HEK293 (cell line): ENCODE results near the gene CTBP2.

Experiments used
- ATF2 ChIP-seq: fragments of 450-650 bp; formaldehyde crosslinking; IDR thresholded peaks from 2 replicates; pipeline ENCODE4 v1.5.1; 2016; ENCODE audit warnings: missing biosample characterization, missing genetic modification characterization, low read depth
- GLIS1 ChIP-seq: fragments of 450-650 bp; formaldehyde crosslinking; IDR thresholded peaks from 2 replicates; pipeline ENCODE4 v1.5.1; 2016; ENCODE audit warnings: missing biosample characterization, missing genetic modification characterization
- IKZF3 ChIP-seq: fragments of 450-650 bp; IDR thresholded peaks from 2 replicates; pipeline ENCODE4 v1.5.0; 2018; ENCODE audit warnings: missing biosample characterization, mild to moderate bottlenecking, missing genetic modification characterization, moderate library complexity
- MZF1 ChIP-seq: fragments of 450-650 bp; formaldehyde crosslinking; IDR thresholded peaks from 2 replicates; pipeline ENCODE4 v1.5.1; 2017; ENCODE audit warnings: missing biosample characterization, missing genetic modification characterization, borderline replicate concordance
- OSR2 ChIP-seq: fragments of 450-650 bp; formaldehyde crosslinking; IDR thresholded peaks from 2 replicates; pipeline ENCODE4 v1.5.1; 2016; ENCODE audit warnings: missing biosample characterization, missing genetic modification characterization
- REPIN1 ChIP-seq: fragments of 450-650 bp; formaldehyde crosslinking; IDR thresholded peaks from 2 replicates; pipeline ENCODE4 v1.5.1; 2017; ENCODE audit warnings: missing biosample characterization, missing genetic modification characterization, low read depth
- SALL2 ChIP-seq: fragments of 450-650 bp; formaldehyde crosslinking; IDR thresholded peaks from 2 replicates; pipeline ENCODE4 v1.5.0; 2017; ENCODE audit warnings: missing biosample characterization, mild to moderate bottlenecking, missing genetic modification characterization, borderline replicate concordance
- ZBTB21 ChIP-seq: fragments of 450-650 bp; formaldehyde crosslinking; IDR thresholded peaks from 2 replicates; pipeline ENCODE4 v1.5.1; 2017; ENCODE audit warnings: missing biosample characterization, missing genetic modification characterization
- ZFP41 ChIP-seq: fragments of 450-650 bp; formaldehyde crosslinking; IDR thresholded peaks from 2 replicates; pipeline ENCODE4 v1.5.1; 2016; ENCODE audit warnings: missing biosample characterization, missing genetic modification characterization, borderline replicate concordance
- ZFP69B ChIP-seq: fragments of 450-650 bp; formaldehyde crosslinking; IDR thresholded peaks from 2 replicates; pipeline ENCODE4 v1.5.1; 2016; ENCODE audit warnings: missing biosample characterization, missing genetic modification characterization
- ZNF140 ChIP-seq: fragments of 450-650 bp; formaldehyde crosslinking; IDR thresholded peaks from 2 replicates; pipeline ENCODE4 v1.5.1; 2016; ENCODE audit warnings: missing biosample characterization, missing genetic modification characterization
- ZNF146 ChIP-seq: fragments of 450-650 bp; formaldehyde crosslinking; IDR thresholded peaks from 2 replicates; pipeline ENCODE4 v1.5.1; 2016; ENCODE audit warnings: missing biosample characterization, missing genetic modification characterization
- ZNF248 ChIP-seq: fragments of 450-650 bp; formaldehyde crosslinking; IDR thresholded peaks from 2 replicates; pipeline ENCODE4 v1.5.1; 2017; ENCODE audit warnings: missing biosample characterization, missing genetic modification characterization
- ZNF274 ChIP-seq, 2 experiments: fragments of 200-500 bp in 1 of 2; fragments of 450-650 bp in 1 of 2; sonication (Bioruptor generic) in 1 of 2; formaldehyde crosslinking in 1 of 2; IDR thresholded peaks; 2 replicates each; pipeline versions ENCODE4 v1.5.1 to v1.6.1; 2014 to 2016; ENCODE audit warnings: borderline replicate concordance in 1 of 2, inconsistent platforms in 1 of 2, low read length in 1 of 2, missing biosample characterization in 1 of 2, missing genetic modification characterization in 1 of 2
- ZNF280D ChIP-seq: fragments of 450-650 bp; formaldehyde crosslinking; IDR thresholded peaks from 2 replicates; pipeline ENCODE4 v1.5.1; 2016; ENCODE audit warnings: missing biosample characterization, missing genetic modification characterization
- ZNF302 ChIP-seq: fragments of 450-650 bp; formaldehyde crosslinking; IDR thresholded peaks from 2 replicates; pipeline ENCODE4 v1.5.1; 2016; ENCODE audit warnings: missing biosample characterization, missing genetic modification characterization, low read depth
- ZNF398 ChIP-seq: fragments of 450-650 bp; formaldehyde crosslinking; IDR thresholded peaks from 2 replicates; pipeline ENCODE4 v1.5.1; 2017; ENCODE audit warnings: missing biosample characterization, missing genetic modification characterization
- ZNF626 ChIP-seq: fragments of 450-650 bp; sonication (Bioruptor Pico); formaldehyde crosslinking; IDR thresholded peaks from 2 replicates; pipeline ENCODE4 v1.5.1; 2018; ENCODE audit warnings: missing biosample characterization, missing genetic modification characterization, inconsistent platforms
- ZNF658 ChIP-seq: fragments of 450-650 bp; formaldehyde crosslinking; IDR thresholded peaks from 2 replicates; pipeline ENCODE4; 2016; ENCODE audit warnings: missing biosample characterization, missing genetic modification characterization
- ZNF701 ChIP-seq: fragments of 450-650 bp; formaldehyde crosslinking; IDR thresholded peaks from 2 replicates; pipeline ENCODE4 v1.5.1; 2016; ENCODE audit warnings: missing biosample characterization, missing genetic modification characterization
- ZNF843 ChIP-seq: fragments of 450-650 bp; formaldehyde crosslinking; IDR thresholded peaks from 2 replicates; pipeline ENCODE4 v1.5.1; 2016; ENCODE audit warnings: missing biosample characterization, missing genetic modification characterization
- TF ChIP-seq, protein P1 (sequence below): fragments of 450-650 bp; formaldehyde crosslinking; IDR thresholded peaks from 2 replicates; pipeline ENCODE4 v1.5.1; 2016; ENCODE audit warnings: missing biosample characterization, missing genetic modification characterization
- TF ChIP-seq, protein P2 (sequence below): fragments of 450-650 bp; formaldehyde crosslinking; IDR thresholded peaks from 2 replicates; pipeline ENCODE4 v1.5.1; 2016; ENCODE audit warnings: missing biosample characterization, missing genetic modification characterization
- TF ChIP-seq, protein P3 (sequence below): fragments of 450-650 bp; formaldehyde crosslinking; IDR thresholded peaks from 2 replicates; pipeline ENCODE4 v1.5.1; 2016; ENCODE audit warnings: missing biosample characterization, missing genetic modification characterization
- TF ChIP-seq, protein P4 (sequence below): fragments of 450-650 bp; IDR thresholded peaks from 2 replicates; pipeline ENCODE4 v1.5.1; 2018; ENCODE audit warnings: missing biosample characterization, missing genetic modification characterization
- TF ChIP-seq, protein P5 (sequence below): fragments of 450-650 bp; IDR thresholded peaks from 2 replicates; pipeline ENCODE4 v1.5.1; 2018; ENCODE audit warnings: missing biosample characterization, mild to moderate bottlenecking, missing genetic modification characterization

The CTBP2 gene

DNA sequence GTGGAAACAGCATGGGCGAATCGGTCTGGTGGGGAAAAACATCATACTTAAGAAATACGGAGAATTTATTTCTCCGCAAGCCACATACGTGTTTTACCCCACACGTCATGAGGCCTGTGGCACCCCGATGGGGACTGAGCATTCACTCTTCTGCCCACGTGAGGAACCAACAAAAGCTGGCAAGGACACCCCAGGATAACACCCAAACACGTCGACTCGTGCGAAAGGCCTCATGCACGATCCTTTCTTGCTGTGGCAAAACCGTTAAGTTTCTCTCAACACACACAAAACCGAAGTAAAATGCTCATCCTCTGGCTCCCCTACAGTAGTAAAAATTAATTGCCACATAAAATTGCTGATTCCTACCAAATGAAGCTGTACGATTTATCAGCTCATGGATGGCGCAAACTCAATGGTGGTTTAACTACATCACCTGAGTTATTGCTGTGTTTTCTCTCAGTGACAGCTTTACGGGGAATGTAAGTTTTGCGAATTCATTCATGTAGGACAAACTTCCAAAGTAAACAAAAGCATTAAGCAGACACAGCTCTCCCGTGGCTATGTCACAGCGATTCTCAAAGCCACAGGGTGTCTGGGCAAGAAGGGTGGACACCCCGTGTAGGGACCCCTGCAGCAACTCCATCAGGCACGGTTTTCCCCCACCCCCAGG is 97.0 kb downstream of the CTBP2 start (continued):
- TF ChIP-seq ZNF626 (0 out of 2 replicates have a peak, but pooled peaks have one; percentile 6), ZNF658 (tag by site-specific recombination) (no peak), GLIS1 (tag by site-specific recombination) (peak; percentile 97), ZNF248 (tag by site-specific recombination) (no peak), OSR2 (tag by site-specific recombination) (peak; percentile 90), ZNF280D (tag by site-specific recombination) (no peak), ZNF843 (tag by site-specific recombination) (peak; percentile 96), ZFP41 (no peak), ZNF146 (no peak), ZNF701 (tag by site-specific recombination) (no peak), ZNF398 (tag by site-specific recombination) (no peak), IKZF3 (tag by site-specific recombination) (peak; percentile 97), ZFP69B (tag by site-specific recombination) (peak; percentile 52; the same call in 1 of the 2 replicates), ZNF302 (no peak), REPIN1 (tag by site-specific recombination) (no peak), ZNF274 (IDR thresholded peaks at IDR 0.05; ENCODE audit: low read length) (no peak), ZNF274 (tag by site-specific recombination; IDR thresholded peaks at IDR 0.05; ENCODE audit: borderline replicate concordance) (no peak), SALL2 (tag by site-specific recombination) (no peak), ZNF140 (tag by site-specific recombination) (no peak), MZF1 (peak; percentile 45; the same call in 1 of the 2 replicates), ATF2 (tag by site-specific recombination) (peak; percentile 66), ZBTB21 (tag by site-specific recombination) (no peak)
- TF ChIP-seq, protein P1, sequence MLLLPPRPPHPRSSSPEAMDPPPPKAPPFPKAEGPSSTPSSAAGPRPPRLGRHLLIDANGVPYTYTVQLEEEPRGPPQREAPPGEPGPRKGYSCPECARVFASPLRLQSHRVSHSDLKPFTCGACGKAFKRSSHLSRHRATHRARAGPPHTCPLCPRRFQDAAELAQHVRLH = peak; percentile 93
- TF ChIP-seq, protein P2, sequence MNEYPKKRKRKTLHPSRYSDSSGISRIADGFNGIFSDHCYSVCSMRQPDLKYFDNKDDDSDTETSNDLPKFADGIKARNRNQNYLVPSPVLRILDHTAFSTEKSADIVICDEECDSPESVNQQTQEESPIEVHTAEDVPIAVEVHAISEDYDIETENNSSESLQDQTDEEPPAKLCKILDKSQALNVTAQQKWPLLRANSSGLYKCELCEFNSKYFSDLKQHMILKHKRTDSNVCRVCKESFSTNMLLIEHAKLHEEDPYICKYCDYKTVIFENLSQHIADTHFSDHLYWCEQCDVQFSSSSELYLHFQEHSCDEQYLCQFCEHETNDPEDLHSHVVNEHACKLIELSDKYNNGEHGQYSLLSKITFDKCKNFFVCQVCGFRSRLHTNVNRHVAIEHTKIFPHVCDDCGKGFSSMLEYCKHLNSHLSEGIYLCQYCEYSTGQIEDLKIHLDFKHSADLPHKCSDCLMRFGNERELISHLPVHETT (tag by site-specific recombination) = 0 out of 2 replicates have a peak, but pooled peaks have one; percentile 38
- TF ChIP-seq, protein P3, sequence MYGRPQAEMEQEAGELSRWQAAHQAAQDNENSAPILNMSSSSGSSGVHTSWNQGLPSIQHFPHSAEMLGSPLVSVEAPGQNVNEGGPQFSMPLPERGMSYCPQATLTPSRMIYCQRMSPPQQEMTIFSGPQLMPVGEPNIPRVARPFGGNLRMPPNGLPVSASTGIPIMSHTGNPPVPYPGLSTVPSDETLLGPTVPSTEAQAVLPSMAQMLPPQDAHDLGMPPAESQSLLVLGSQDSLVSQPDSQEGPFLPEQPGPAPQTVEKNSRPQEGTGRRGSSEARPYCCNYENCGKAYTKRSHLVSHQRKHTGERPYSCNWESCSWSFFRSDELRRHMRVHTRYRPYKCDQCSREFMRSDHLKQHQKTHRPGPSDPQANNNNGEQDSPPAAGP (tag by site-specific recombination) = no peak
- TF ChIP-seq, protein P4, sequence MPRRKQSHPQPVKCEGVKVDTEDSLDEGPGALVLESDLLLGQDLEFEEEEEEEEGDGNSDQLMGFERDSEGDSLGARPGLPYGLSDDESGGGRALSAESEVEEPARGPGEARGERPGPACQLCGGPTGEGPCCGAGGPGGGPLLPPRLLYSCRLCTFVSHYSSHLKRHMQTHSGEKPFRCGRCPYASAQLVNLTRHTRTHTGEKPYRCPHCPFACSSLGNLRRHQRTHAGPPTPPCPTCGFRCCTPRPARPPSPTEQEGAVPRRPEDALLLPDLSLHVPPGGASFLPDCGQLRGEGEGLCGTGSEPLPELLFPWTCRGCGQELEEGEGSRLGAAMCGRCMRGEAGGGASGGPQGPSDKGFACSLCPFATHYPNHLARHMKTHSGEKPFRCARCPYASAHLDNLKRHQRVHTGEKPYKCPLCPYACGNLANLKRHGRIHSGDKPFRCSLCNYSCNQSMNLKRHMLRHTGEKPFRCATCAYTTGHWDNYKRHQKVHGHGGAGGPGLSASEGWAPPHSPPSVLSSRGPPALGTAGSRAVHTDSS (tag by site-specific recombination) = no peak
- TF ChIP-seq, protein P5, sequence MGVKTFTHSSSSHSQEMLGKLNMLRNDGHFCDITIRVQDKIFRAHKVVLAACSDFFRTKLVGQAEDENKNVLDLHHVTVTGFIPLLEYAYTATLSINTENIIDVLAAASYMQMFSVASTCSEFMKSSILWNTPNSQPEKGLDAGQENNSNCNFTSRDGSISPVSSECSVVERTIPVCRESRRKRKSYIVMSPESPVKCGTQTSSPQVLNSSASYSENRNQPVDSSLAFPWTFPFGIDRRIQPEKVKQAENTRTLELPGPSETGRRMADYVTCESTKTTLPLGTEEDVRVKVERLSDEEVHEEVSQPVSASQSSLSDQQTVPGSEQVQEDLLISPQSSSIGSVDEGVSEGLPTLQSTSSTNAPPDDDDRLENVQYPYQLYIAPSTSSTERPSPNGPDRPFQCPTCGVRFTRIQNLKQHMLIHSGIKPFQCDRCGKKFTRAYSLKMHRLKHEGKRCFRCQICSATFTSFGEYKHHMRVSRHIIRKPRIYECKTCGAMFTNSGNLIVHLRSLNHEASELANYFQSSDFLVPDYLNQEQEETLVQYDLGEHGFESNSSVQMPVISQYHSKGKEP = peak; percentile 76
